MM.1S (cell line): ENCODE results near the gene MYO1E.

ENCODE experiments used
- EZH2 ChIP-seq: fragments of 300-600 bp; sonication (generic); optimal IDR thresholded peaks from 2 replicates; pipeline ENCODE3; 2017; ENCODE audit warnings: low read depth, mild to moderate bottlenecking, antibody characterized with exemption, low read length, mixed read lengths
- EZH2phosphoT487 ChIP-seq: fragments of 300-600 bp; sonication (generic); IDR thresholded peaks from 2 replicates; pipeline ENCODE4 v1.6.1; 2018; ENCODE audit warnings: antibody characterized with exemption, low read length
- TF ChIP-seq, protein P1 (sequence below): fragments of 300-600 bp; sonication (generic); IDR thresholded peaks from 2 replicates; pipeline ENCODE4 v1.5.1; 2016; ENCODE audit warnings: antibody characterized with exemption, low read length, mixed read lengths

DNA sequence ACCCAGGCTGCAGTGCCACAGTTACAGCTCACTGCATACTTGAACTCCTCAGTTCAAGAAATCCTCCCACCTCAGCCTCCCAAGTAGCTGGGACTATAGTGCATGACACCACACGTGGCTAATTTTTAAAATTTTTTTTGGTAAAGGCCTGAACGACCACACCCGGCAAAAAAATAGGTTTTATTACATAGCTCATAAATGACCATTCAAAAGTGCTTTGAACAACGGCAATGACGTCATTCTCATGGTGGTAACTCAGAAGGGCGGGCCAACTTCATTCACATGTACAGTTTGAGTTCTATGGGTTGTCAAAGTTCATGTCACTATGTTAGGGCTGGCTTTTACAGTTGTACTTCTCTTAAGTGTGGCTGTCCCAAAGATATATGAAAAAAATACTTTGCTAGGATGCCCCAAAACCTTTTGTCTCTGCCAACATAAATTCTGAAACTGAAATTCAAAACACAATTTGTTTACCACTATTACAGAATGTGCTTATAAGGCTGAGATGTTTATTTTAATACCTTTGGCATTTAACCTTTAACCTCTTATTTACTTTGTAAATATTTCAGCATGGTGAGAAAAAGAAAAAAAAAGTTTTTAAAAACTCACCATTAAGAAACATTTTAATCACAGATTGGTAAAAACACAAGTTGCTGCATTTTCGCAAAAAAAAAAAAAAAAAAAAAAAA lies 6.2 kb downstream of the MYO1E start:
- TF ChIP-seq, protein P1, sequence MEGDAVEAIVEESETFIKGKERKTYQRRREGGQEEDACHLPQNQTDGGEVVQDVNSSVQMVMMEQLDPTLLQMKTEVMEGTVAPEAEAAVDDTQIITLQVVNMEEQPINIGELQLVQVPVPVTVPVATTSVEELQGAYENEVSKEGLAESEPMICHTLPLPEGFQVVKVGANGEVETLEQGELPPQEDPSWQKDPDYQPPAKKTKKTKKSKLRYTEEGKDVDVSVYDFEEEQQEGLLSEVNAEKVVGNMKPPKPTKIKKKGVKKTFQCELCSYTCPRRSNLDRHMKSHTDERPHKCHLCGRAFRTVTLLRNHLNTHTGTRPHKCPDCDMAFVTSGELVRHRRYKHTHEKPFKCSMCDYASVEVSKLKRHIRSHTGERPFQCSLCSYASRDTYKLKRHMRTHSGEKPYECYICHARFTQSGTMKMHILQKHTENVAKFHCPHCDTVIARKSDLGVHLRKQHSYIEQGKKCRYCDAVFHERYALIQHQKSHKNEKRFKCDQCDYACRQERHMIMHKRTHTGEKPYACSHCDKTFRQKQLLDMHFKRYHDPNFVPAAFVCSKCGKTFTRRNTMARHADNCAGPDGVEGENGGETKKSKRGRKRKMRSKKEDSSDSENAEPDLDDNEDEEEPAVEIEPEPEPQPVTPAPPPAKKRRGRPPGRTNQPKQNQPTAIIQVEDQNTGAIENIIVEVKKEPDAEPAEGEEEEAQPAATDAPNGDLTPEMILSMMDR: no peak
- TF ChIP-seq EZH2 (no peak), EZH2phosphoT487 (no peak)
